Inflammatory macrophage treated with lipopolysaccharide for 4 hours (primary cell): ENCODE results near the gene ZCCHC10.
"Not testable (repeated sequence)": the region's sequence is repeated elsewhere in the genome, so short reads cannot be mapped to it uniquely, and the experiment has no call there.

Experiments used
- DNase-seq: peaks from one replicate; pipeline ENCODE4 v3.0.0-alpha.2; 2020

The ZCCHC10 gene

DNA sequence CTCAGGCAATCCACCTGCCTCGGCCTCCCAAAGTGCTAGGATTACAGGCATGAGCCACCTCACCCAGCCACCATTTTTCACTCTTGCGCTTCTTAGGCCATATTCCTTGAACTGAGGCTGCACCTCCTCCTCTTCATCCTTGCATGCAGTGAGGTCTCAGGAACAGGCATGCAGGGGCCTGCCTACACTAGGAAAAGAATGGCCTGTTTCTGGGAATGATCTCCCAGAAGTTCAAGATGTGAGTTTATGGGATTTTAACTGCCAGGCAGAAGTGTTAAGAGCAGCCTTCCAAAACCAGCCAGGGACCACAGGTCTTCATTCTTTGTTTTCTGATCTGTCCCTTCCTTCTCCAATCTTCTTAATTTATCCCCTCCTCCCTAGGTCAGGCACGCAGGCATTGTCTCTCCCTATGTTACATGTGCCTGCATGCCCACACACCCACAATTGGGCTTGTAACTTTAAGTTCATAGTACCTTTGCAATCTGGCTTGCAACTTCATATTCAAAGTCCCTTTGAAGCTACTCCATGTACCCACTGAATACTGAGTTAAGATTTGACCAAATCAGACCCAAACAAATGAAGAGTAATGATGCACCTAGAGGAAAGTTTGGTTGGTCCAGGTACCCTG lies 14.9 kb upstream of the ZCCHC10 start:
- no peak for DNase-seq

DNA sequence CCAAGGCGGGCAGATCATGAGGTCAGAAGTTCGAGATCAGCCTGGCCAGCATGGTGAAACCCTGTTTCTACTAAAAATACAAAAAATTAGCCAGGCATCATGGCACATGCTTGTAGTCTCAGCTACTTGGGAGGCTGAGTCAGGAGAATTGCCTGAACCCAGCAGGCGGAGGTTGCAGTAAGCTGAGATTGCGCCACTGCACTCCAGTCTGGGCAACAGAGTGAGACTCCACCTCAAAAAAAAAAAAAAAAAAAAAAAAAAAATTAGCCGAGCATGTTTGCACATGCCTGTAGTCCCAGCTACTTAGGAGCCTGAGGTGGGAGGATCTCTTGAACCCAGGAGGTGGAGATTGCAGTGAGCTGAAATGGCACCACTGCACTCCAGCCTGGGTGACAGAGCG lies 10.3 kb upstream of the ZCCHC10 start:
- DNase-seq = peak; percentile 49

- DNase-seq = peak; percentile 59
Observed at GRCh38 chr5:133035224-133035623, 8.9 kb upstream of the ZCCHC10 start.

DNA sequence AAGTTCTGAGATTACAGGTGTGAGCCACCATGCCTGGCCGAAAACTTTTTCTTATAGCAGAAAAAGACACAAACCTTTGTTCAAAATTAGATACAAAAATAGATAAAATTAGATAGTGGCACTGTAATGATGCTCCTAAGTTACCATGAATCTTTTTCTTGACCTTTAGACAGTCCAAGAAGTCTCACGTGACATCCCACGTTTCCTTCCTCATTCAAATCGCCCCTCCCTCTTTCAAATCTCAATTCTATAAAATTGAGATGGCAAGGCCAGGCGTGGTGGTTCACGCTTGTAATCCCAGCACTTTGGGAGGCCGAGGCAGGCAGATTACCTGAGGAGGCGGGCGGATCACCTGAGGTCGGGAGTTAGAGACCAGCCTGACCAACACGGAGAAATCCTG lies 7.7 kb upstream of the ZCCHC10 start:
- DNase-seq = peak; percentile 30

DNA sequence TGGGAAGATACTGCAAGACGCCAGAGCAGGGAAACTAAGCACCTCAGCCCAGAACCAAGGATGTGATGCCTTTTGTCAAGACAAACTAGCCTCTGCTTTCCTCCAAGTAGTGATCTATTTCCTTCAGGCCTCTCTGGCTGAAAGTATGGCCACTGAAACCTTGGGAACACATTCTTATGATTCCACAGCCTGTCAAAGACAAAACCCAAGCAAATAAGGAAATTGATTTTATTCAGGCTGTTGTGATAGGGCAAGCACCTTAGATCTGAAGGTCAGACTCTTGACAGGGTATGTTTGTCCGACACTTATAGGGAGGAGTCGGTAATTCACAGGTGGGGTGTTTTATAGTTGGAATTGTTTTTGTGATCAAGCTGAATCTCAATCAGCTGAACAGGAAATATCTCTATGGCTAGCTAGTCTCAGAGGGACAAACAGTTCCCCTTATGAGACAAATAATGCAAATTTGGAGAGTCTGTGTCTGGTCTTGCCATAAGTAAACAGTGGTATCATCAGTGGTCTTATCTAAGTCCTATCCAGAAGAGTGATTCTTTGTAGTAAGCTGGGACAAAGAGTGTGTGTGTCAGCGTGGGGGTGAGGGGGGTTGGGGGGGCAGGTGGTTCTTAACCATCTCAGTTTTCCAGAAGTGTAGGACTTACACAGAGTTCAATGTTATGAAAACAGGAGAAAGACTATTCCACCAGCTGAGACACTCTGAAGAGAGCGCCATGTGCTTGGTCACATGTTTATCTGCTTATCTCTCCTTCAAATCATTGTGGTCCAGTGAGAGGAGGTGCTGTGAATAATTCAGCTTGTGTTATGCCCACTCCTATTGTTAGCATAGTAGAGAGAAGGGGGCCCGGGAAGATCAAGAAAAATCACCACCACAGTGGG lies 6.7 kb upstream of the ZCCHC10 start:
- no peak for DNase-seq

- peak; percentile 13 for DNase-seq
Observed at GRCh38 chr5:133030343-133031005, 4.1 kb upstream of the ZCCHC10 start.

- peak; percentile 80 for DNase-seq
Observed at GRCh38 chr5:133029416-133029815, 3.1 kb upstream of the ZCCHC10 start.

GRCh38 chr5:133026664-133027153 lies 360 bp upstream of the ZCCHC10 start:
- DNase-seq = no peak

GRCh38 chr5:133019471-133019870 lies 6.9 kb downstream of the ZCCHC10 start:
- not testable (repeated sequence) for DNase-seq

DNA sequence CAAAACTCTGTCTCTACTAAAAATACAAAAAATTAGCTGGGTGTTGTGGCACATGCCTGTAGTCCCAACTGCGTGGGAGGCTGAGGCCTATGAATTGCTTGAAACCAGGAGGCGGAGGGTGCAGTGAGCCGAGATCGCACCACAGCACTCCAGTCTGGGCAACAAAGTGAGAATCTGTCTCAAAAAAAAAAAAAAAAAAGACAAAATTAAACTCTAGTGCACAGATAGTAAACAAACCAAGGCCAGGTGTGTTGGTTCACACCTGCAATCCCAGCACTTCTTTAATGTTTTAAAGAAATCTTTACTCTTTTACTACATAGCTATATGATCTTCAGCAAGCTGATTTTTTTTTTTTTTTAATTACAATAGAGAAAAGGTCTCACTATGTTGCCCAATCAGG lies 8.4 kb downstream of the ZCCHC10 start:
- DNase-seq = no peak

GRCh38 chr5:133015466-133015865 lies 10.9 kb downstream of the ZCCHC10 start:
- DNase-seq = no peak

- not testable (repeated sequence) for DNase-seq
Observed at GRCh38 chr5:133008455-133008854, 17.9 kb downstream of the ZCCHC10 start.

DNA sequence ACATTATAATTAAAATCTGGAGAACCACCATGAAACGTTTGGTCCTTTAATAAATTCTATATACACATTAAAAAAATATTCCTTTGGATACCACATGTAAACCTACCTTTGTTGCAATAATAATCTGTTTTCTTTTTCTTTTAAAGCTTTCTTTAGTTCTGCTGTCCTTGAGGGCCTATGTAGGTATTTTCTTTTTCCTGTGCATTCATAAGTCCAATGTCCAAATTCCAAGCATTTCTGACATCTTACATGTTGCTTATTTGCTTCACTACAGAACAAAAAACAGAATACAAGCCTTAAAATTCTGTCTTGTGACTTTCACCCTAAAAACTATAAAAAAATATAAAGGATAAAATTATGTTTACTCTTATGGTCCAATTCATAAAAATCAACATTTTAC lies 19.7 kb downstream of the ZCCHC10 start:
- no peak for DNase-seq

GRCh38 chr5:132999246-132999645 lies 27.1 kb downstream of the ZCCHC10 start:
- no peak for DNase-seq

GRCh38 chr5:132998556-132998955 lies 27.8 kb downstream of the ZCCHC10 start:
- peak; percentile 70 for DNase-seq

GRCh38 chr5:132996307-132996706 lies 30.0 kb downstream of the ZCCHC10 start:
- DNase-seq = no peak

- no peak for DNase-seq
Observed at GRCh38 chr5:132987531-132988408, 38.6 kb downstream of the ZCCHC10 start.

GRCh38 chr5:132982971-132983370 lies 43.4 kb downstream of the ZCCHC10 start:
- not testable (repeated sequence) for DNase-seq

- DNase-seq = peak; percentile 24
Observed at GRCh38 chr5:132981288-132981687, 45.1 kb downstream of the ZCCHC10 start.

- DNase-seq = no peak
Observed at GRCh38 chr5:132979976-132980375, 46.4 kb downstream of the ZCCHC10 start.

- DNase-seq = peak; percentile 94
Observed at GRCh38 chr5:132979367-132979940, 46.9 kb downstream of the ZCCHC10 start.

DNA sequence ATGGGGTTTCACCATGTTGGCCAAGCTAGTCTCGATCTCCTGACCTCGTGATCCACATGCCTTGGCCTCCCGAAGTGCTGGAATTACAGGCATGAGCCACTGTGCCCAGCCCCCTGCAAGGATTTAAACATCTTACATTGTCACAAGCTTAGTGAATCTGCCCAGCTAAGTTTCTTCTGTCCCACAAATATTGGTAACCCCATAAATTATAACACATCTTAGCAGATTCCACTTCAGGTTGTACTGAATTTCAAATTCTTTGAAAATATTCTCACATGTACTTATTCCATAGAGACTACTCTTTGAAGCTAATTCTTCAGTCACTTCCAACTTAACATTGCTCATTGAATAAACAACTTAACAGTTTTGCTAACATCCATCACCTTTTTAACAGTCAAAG lies 49.5 kb downstream of the ZCCHC10 start:
- DNase-seq = no peak
